DMS153 treated with DMSO at 0.1 percent for 48 hours (cell line): ENCODE results near the gene NPLOC4.

Source experiments
- DNase-seq: peaks from one replicate; lab custom pipeline; 2025; ENCODE audit not compliant: unreplicated experiment; lab: John Stamatoyannopoulos, UW

Gene NPLOC4

GRCh38 chr17:81664051-81664470, 27.1 kb upstream of the NPLOC4 start:
- no peak for DNase-seq

- DNase-seq, result no peak
Measured at GRCh38 chr17:81662002-81662401, 25.1 kb upstream of the NPLOC4 start.

- no peak for DNase-seq
Measured at GRCh38 chr17:81660441-81660840, 23.5 kb upstream of the NPLOC4 start.

GRCh38 chr17:81659038-81659437, 22.1 kb upstream of the NPLOC4 start:
- no peak for DNase-seq

GRCh38 chr17:81656835-81657234, 19.9 kb upstream of the NPLOC4 start:
- DNase-seq, result no peak

- no peak for DNase-seq
Measured at GRCh38 chr17:81656118-81656743, 19.3 kb upstream of the NPLOC4 start, which contains the start of gene PDE6G. Gene PDE6G (minus strand): TSS chr17:81656542. CDS start chr17:81653305, 3,237 bp downstream.

GRCh38 chr17:81655378-81656117, 18.6 kb upstream of the NPLOC4 start:
- DNase-seq, result no peak

GRCh38 chr17:81652906-81653771, 16.2 kb upstream of the NPLOC4 start:
- no peak for DNase-seq

- no peak for DNase-seq
Measured at GRCh38 chr17:81651692-81652091, 14.8 kb upstream of the NPLOC4 start.

- DNase-seq, result no peak
Measured at GRCh38 chr17:81650951-81651350, 14.0 kb upstream of the NPLOC4 start.

- DNase-seq, result no peak
Measured at GRCh38 chr17:81648707-81649085, 11.8 kb upstream of the NPLOC4 start.

- no peak for DNase-seq
Measured at GRCh38 chr17:81648013-81648706, 11.2 kb upstream of the NPLOC4 start.

- no peak for DNase-seq
Measured at GRCh38 chr17:81647640-81648012, 10.7 kb upstream of the NPLOC4 start.

GRCh38 chr17:81646869-81647600, 10.1 kb upstream of the NPLOC4 start:
- DNase-seq, result no peak

GRCh38 chr17:81644976-81645952, 8.4 kb upstream of the NPLOC4 start:
- DNase-seq, result no peak

- no peak for DNase-seq
Measured at GRCh38 chr17:81644496-81644895, 7.6 kb upstream of the NPLOC4 start.

GRCh38 chr17:81641825-81642489, 5.0 kb upstream of the NPLOC4 start:
- no peak for DNase-seq

GRCh38 chr17:81640011-81640410, 3.1 kb upstream of the NPLOC4 start:
- DNase-seq, result no peak

GRCh38 chr17:81638683-81639082, 1.8 kb upstream of the NPLOC4 start:
- DNase-seq, result no peak
